PC-3 (cell line): ENCODE results near the gene IFI27L1.

Source experiments
- EZH2 ChIP-seq: fragments of 300-600 bp; sonication (generic); IDR thresholded peaks from one replicate; pipeline ENCODE4 v1.6.1; 2017; ENCODE audit warnings: antibody characterized with exemption, mild to moderate bottlenecking, low read length; ENCODE audit not compliant: unreplicated experiment
- EZH2phosphoT487 ChIP-seq: fragments of 300-600 bp; sonication (generic); IDR thresholded peaks from 2 replicates; pipeline ENCODE4 v1.6.1; 2018; ENCODE audit warnings: mild to moderate bottlenecking, antibody characterized with exemption, low read length, borderline replicate concordance
- TF ChIP-seq, protein P1 (sequence below): fragments of 300-600 bp; sonication (generic); conservative IDR thresholded peaks from 2 replicates; pipeline ENCODE4 v1.5.1; 2017; ENCODE audit warnings: antibody characterized with exemption, low read depth, mild to moderate bottlenecking, low read length

DNA sequence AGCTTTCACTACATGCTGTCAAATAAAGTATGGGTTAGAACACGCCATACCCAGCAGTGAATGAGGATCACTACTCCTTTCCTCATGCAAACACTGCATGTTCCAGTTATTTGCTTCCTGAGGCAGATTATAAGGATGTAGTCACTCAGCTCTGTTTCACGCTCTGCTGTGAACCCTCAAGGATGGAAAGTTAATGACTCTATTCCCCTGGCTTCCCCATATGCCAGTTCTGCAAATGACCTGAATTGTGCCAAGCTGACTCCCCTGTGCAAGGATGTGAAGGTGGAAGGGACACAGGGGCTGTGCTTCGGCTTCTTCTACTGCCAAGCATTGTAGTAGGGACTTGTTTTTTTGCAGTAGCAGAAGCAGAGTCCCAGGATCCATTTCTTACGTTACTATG is 6.8 kb downstream of the IFI27L1 start:
- TF ChIP-seq, protein P1, sequence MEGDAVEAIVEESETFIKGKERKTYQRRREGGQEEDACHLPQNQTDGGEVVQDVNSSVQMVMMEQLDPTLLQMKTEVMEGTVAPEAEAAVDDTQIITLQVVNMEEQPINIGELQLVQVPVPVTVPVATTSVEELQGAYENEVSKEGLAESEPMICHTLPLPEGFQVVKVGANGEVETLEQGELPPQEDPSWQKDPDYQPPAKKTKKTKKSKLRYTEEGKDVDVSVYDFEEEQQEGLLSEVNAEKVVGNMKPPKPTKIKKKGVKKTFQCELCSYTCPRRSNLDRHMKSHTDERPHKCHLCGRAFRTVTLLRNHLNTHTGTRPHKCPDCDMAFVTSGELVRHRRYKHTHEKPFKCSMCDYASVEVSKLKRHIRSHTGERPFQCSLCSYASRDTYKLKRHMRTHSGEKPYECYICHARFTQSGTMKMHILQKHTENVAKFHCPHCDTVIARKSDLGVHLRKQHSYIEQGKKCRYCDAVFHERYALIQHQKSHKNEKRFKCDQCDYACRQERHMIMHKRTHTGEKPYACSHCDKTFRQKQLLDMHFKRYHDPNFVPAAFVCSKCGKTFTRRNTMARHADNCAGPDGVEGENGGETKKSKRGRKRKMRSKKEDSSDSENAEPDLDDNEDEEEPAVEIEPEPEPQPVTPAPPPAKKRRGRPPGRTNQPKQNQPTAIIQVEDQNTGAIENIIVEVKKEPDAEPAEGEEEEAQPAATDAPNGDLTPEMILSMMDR = no peak
- TF ChIP-seq EZH2 (no peak), EZH2phosphoT487 (no peak)
